Glomerular endothelial cell (primary cell): ENCODE measurements around the gene GNB1L. TPM values are rescaled to one million over a fixed set of nuclear protein-coding genes. Genes with fewer than 3 reads are reported as not detected.

Source experiments
- DNase-seq: peaks from one replicate; pipeline ENCODE4 v3.0.0-alpha.2; 2011; ENCODE audit warnings: low read depth, low spot score; ENCODE audit errors: extremely low read depth
- total RNA-seq: library from RNA; depleted of rRNA; stranded (reverse); fragments of >200 nt; gene quantifications from 2 replicates; pipeline ENCODE4 v1.2.3, GENCODE V29; 2015

Gene GNB1L
- total RNA-seq, 1 donor from 2014 or later, result 6.2 TPM

GRCh38 chr22:19765477-19766239 is 89.0 kb downstream of the GNB1L start:
- no peak for DNase-seq

GRCh38 chr22:19764636-19765476 is 89.8 kb downstream of the GNB1L start:
- DNase-seq, result no peak

- no peak for DNase-seq
Measured at GRCh38 chr22:19764299-19764593, 90.4 kb downstream of the GNB1L start.

- DNase-seq, result no peak
Measured at GRCh38 chr22:19763458-19764298, 91.0 kb downstream of the GNB1L start.

- DNase-seq, result no peak
Measured at GRCh38 chr22:19762568-19763457, 91.9 kb downstream of the GNB1L start.

- DNase-seq, result no peak
Measured at GRCh38 chr22:19761725-19762567, 92.7 kb downstream of the GNB1L start.

GRCh38 chr22:19760951-19761724 is 93.5 kb downstream of the GNB1L start:
- DNase-seq, result no peak

GRCh38 chr22:19760058-19760950 is 94.4 kb downstream of the GNB1L start, which contains the start of gene TBX1:
TBX1 (plus strand) TSS chr22:19760778; CDS start chr22:19760844, 66 bp downstream.
- DNase-seq, result no peak

GRCh38 chr22:19759427-19760057 is 95.1 kb downstream of the GNB1L start:
- no peak for DNase-seq

GRCh38 chr22:19758896-19759426 is 95.7 kb downstream of the GNB1L start:
- no peak for DNase-seq

GRCh38 chr22:19757985-19758895 is 96.4 kb downstream of the GNB1L start:
- DNase-seq, result no peak

GRCh38 chr22:19757140-19757984 is 97.3 kb downstream of the GNB1L start:
- no peak for DNase-seq

GRCh38 chr22:19756288-19757128 is 98.2 kb downstream of the GNB1L start:
- DNase-seq, result no peak

GRCh38 chr22:19755722-19756287 is 98.9 kb downstream of the GNB1L start:
- DNase-seq, result no peak
